GM18951 (cell line): ENCODE data around the gene MRM2.

Source experiments
- POLR2A ChIP-seq: IDR thresholded peaks from 4 replicates; pipeline ENCODE4 v1.6.1; 2011; ENCODE audit warnings: mild to moderate bottlenecking; ENCODE audit not compliant: insufficient read length, insufficient read depth; ENCODE audit errors: extremely low read depth
- in situ Hi-C: fragments of 300-500 bp; cut with MboI; formaldehyde crosslinking; loops from one replicate; pipeline ENCODE4 v1.12.0; 2022; ENCODE audit warnings: low sequenced_read_pairs, mixed read lengths, inconsistent platforms; ENCODE audit not compliant: unreplicated experiment

MRM2 gene

GRCh38 chr7:2248984-2249694 is 7.1 kb upstream of the MRM2 start:
- in situ Hi-C loops: no loop called here
- TF ChIP-seq POLR2A: no peak

DNA sequence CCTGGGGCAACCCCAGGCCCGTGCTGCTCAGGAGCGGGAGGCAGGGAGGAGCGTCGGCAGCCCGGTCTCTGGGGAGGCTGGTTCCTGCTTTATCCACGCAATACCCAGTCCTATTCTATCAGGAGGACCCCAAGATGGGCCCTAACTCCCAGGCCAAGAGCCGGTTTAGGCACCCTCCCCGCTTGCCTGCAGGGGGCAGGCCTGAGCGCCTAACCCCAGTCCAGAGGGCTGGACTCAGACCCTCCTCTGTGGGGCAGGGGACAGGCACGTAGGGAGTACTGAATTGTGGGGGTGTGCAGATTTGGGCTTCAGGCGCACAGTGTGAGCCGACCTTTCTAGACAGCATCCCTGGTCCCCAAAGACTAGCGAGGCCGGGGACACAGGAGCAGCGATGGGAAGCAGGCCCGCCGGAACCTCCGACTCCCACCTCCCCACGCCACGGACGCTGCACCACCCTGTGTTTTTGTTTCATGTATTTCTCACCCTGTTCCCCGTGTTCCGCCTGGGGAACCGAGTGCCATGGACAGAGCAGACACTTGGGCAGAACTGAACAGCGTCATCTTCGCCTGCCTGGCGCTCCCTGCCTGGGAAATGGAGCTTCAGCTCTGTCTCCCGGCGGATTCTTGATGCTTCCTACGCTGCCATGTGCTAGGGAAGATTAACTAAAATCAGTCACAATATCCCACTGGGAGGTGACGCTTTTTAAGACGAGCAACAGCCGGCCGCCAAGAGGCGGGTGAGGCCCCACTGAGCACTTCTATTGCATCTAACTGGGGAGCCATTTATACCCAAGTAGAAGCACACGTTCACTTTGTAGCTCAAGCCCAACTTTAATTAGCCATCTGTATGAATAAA is 5.4 kb upstream of the MRM2 start:
- in situ Hi-C loops: no loop called here
- no peak for TF ChIP-seq POLR2A

DNA sequence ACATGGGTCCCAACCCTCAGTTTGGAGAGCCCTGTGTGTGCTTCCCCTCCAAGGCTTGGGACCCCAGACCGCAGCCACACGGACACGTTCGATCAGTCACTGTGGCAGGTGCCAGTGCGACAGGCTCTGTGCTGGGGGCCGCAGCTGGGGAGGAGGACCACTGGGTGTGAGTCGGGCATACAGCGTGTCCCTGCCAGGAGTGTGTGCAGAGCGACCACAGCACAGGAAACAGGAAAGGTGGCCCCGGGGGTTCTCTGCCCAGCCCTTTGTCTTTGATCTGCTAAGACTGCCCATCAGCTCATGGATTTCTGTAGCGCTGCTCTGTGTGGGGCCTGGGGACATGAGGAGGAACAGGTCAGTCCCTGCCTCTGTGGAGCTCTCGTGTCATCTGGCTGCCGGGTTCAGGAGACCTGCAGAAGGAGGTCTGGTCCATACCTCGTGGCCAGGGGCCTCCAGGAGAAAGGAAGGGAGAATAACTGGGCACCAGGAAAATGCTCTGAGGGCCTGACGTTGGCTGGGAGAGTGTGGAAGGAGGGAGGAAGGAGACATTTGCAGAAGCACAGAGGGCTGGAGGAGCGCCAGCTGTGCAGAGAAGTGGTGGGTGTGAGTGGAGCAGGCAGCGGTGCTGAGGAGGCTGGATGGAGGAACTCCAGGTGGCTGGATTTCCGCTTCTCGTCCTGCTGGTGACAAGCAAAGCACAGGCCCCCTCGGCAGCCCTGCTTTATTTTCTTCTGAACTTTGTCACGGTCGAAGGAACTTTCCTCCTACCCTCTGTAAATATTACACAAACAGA is 4.1 kb upstream of the MRM2 start:
- no peak for TF ChIP-seq POLR2A
- in situ Hi-C loops: no loop called here

DNA sequence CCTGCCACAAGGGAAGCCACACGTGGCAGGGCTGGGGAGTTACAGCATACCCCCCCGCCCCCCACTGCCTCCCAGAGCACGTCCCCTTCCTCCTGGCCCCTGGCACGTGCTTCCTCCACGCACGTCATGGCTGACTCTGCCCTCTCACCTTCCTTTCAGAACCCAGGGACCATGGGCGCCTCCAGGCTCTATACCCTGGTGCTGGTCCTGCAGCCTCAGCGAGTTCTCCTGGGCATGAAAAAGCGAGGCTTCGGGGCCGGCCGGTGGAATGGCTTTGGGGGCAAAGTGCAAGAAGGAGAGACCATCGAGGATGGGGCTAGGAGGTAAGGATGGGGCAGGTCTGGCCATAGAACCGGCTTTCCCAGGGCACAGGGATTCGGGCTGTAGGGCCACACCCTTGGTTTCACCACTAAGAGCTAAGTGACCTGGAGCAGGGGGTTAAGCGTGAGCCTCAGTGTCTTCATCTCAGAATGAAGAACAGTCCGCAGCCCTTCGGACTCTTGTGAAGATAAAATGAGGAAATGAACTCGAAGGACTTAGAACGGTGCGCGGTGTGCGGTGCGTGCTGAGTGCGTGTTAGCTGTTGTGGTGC is 2.5 kb upstream of the MRM2 start:
- TF ChIP-seq POLR2A: no peak
- in situ Hi-C loops: no loop called here

GRCh38 chr7:2243458-2243857 is 1.5 kb upstream of the MRM2 start:
- in situ Hi-C loops: no loop called here
- TF ChIP-seq POLR2A: no peak

DNA sequence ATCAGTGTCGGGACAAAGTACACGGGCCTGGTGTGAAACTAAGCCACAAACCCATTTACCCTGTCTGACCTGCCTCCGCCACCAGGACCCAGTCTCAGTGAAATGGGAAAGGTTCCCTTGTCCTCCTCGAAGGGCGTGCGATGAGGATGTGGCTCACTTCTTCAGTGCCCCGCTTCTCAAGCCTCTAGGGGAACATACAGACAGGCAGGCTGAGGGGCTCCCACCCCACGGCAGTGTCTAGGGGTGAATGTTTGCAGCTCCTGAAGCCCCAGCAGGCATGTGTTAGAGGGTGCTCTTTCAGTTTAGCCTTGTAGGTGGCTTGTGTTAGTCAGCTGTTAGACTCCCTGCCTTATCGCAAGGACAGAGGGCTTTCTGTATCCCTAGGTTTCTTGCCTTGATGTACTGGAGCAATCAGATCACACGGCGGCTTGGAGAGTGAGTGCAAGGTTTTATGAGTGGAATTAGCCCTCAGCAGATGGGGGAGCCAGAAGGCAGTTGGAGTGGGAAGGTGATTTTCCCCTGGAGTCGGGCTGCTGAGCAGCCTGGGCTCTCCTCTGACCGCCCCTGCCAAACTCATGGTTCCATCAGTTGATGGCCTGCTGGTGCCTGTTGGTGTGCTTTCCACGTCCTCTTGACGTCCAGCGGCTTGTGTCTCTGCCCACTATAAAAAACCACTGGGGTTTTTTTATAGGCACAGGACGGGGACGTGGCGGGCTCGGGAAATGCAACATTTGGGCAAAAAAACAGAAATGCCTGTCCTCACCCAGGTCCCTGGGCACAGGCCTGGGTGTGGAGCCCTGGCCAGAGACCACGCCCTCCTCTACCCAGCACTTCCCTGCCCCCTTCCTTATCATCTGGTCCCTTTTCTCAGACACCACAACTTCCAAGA is 780 bp upstream of the MRM2 start:
- no peak for TF ChIP-seq POLR2A
- in situ Hi-C loops: no loop called here

DNA sequence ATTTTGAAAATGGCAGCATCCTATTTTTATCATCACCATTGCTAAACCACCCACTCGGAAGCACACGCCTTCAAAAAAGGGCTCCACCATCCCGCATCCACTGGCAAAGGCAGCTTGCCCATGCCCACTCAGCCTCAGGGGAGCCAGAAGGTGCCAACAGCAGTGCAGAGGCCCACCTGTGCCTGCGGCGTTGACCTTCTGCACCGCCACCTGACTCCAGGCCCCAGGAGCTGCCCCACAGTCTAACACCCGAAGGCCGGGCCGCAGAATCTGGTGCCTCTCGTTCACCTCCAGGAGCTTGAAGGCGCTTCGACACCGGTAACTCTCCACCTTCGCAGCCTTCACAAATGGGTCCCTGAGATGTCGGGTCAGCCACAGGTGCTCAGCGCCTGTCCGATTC is 2.8 kb downstream of the MRM2 start:
- in situ Hi-C loops: loop anchor here (10.0 kb wide), 1 partner anchor 106 kb away; no protein-coding TSS in a partner anchor
- no peak for TF ChIP-seq POLR2A

GRCh38 chr7:2237109-2237602 is 4.8 kb downstream of the MRM2 start:
- in situ Hi-C loops: loop anchor here (10.0 kb wide), 1 partner anchor 108 kb away; no protein-coding TSS in a partner anchor
- no peak for TF ChIP-seq POLR2A

DNA sequence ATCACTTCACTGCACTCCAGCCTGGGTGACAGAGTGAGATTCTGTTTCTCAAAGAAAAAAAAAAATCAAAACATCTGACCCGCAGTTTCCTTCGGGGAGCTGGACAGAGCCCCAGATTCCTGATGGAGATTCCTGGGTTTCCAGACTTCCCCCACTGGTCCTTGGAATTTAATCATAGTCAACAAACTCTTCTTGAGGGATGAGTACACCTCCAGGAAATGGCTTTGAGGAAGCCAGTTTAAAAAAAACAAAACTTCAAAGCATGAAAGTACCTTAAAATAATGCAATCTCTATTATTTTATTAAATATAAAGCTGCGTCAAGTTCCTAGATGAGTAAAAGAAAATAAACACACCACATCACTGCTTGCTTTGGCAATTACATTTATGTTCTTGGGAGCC is 8.1 kb downstream of the MRM2 start:
- TF ChIP-seq POLR2A: no peak

GRCh38 chr7:2232766-2233520 is 9.1 kb downstream of the MRM2 start, which contains the start of gene MAD1L1:
TSS of gene MAD1L1 (minus strand) at chr7:2232945. CDS start at chr7:2230133, 2,812 bp downstream.
- in situ Hi-C loops: loop anchor here (10.0 kb wide), 1 partner anchor 112 kb away; no protein-coding TSS in a partner anchor
- TF ChIP-seq POLR2A: peak; percentile 90

More for the DNA sequence above, 8.1 kb downstream of the MRM2 start:
- in situ Hi-C loops: loop anchor here (10.0 kb wide), 1 partner anchor 111 kb away; no protein-coding TSS in a partner anchor

DNA sequence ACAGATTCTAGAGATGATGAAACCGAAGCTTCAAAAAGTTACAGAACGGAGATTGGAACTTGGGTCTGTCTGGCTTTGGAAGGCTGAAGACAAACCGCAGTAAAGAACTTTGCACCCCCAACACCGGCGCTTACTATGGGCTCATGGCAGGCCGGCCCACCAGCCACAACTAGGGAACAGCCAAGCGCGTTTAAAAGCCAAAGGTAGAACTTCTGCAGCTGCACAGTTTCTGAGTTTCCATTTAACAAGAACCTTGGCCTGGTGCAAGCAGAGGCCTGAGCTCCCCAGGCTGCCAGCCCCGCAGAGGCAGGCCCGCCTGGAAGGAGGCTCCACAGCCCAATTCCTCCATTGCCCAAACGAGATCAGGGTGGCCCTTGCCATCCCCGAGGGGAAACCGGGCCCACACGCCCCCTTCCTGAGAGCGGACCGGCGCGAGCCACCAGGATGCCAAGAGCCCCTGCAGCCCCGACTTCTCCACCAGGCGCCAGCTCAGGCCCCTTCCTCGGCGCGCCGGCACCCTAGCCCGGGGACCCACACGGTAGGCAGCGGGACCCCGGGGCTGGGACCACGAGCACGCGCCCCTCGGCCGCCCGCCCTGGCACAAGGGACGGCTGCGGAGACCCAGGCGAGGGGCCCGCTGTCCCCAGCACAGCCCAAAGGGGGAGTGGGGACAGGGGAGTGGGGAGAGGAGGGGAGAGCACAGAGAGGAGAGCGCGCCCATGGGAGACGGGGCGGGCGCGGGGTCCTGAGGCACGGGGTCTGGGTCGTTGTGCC is 9.8 kb downstream of the MRM2 start:
- TF ChIP-seq POLR2A: no peak
- in situ Hi-C loops: loop anchor here (10.0 kb wide), 1 partner anchor 113 kb away; no protein-coding TSS in a partner anchor
